ENCODE measurements around the gene TEX10.

The TEX10 gene

DNA sequence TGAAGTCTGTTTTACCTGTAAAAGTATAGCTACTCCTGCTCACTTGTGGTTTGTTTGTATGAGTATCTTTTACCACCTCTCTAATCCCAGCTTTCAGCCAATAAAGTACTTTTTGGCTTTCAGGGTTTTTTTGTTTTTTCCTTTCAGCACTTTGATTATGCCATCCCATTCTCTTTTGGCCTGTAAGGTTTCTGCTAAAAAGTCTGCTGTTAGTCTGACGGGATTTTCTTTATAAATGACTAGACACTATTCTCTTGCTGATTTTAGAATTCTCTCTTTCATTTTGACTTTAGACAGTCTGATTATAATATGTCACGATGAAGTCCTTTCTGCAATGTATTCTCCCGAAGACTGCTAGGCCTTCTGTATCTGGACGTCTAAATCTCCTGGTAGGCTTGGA lies 37.2 kb downstream of the TEX10 start:
- TF ChIP-seq POLR2A (IDR thresholded peaks at IDR 0.05; ENCODE audit: low read depth, low read length) = no peak
- no peak for DNase-seq (ENCODE audit: insufficient read length, low spot score)
- peak; percentile 95 for FAIRE-seq

DNA sequence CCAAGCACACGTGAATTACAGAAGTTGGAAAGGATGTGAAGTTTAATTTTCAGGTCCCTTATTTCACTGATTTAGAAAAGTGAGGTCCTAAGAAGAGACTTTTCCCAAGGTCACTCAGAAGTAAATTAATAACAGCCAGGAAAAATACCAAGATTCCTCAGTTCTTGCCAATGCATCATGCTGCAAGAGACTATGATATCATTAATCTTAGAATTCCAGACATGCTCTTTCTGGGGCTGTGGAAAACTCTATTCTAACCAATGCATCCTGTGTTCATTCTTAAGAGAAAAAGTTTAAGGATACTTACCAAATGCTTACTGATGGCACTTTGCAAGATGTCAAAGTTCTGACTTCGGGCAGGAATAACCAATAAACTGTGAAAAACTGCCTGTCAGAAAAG lies 42.8 kb downstream of the TEX10 start:
- DNase-seq (ENCODE audit: insufficient read length, low spot score) (no peak), FAIRE-seq (peak; percentile 80)
- TF ChIP-seq POLR2A (IDR thresholded peaks at IDR 0.05; ENCODE audit: low read depth, low read length) = no peak

DNA sequence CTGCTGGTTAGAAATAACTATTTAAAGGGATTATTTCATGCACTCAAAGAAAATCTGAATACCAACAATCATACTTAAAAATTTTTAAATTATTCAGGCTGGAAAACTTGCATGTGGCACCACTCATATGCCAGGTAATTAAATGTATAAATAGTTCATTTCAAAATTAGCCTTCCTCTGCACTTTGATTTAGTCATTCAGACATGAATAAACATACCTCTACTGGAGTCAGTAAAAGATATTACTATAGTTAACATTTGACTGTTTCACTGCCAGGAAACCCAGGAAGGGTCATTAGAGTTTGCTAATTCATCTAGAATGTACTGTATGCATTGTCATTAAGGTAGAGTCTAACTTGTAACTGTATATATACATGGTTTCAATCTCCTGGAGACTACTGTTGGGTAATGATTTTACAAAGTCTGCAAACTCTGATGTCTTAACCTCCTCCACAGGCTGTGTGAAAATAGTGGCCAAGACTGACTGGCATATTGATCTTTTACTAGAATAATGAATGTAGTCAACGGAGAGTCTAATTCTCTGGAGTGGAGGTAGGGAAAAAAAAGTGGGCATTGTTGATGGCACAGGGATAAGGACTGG lies 43.7 kb downstream of the TEX10 start:
- FAIRE-seq = no peak
- no peak for DNase-seq (ENCODE audit: insufficient read length, low spot score)
- TF ChIP-seq POLR2A (IDR thresholded peaks at IDR 0.05; ENCODE audit: low read depth, low read length) = no peak

DNA sequence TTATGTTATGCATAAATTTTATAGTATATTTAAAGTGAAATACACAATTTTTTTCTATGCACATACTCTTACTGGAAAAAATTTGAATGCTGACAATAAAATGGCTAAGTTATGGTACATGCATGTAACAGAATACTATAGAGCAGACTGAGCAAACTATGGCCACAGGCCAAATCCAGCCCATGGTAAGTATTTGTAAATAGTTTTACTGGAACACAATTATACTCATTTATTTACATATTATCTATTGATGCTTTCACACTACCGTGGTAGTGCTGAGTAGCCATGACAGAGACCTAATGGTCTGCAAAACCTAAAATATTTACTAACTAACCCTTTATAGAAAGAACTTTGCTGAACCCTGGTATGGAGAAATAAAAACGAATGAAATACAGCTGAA lies 45.7 kb downstream of the TEX10 start:
- TF ChIP-seq POLR2A (IDR thresholded peaks at IDR 0.05; ENCODE audit: low read depth, low read length) = no peak
- FAIRE-seq = peak; percentile 69
- DNase-seq (ENCODE audit: insufficient read length, low spot score) = no peak

DNA sequence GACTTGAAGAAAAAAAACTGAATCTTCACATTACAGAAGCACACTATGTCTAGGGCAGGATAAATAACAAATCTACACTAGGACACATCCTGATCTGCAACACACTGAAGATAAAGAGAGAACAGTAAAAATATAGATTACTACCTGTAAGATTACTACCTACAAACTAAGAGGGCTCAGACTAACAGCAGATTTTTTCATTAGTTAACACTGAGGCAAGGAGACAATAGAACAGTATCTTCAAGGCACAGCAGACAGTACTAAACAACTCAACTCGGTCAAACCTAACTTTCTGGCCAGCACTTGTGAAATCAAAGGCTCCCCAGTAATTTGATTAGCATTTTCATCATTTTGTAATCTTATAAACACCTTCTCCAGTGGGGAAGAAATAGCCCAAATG lies 46.5 kb downstream of the TEX10 start:
- FAIRE-seq (peak; percentile 84), DNase-seq (ENCODE audit: insufficient read length, low spot score) (no peak)
- no peak for TF ChIP-seq POLR2A (IDR thresholded peaks at IDR 0.05; ENCODE audit: low read depth, low read length)

DNA sequence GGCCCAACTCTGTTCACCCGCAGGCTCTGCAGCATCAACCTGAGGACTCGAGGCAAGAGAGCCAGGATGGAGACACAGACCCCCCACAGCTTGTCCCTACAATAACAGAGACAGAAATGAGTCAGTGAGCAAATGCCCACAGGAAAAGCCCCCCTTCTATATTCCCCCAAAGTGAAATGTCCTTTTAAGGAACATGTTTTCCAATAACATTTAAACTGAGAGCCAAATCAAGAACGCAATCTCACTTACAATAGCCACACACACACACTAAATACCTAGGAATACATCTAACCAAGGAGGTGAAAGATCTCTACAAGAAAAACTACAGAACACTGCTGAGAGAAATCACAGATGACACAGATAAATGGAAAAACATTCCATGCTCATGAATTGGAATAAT lies 49.0 kb downstream of the TEX10 start:
- FAIRE-seq (no peak), DNase-seq (ENCODE audit: insufficient read length, low spot score) (no peak)
- TF ChIP-seq POLR2A (IDR thresholded peaks at IDR 0.05; ENCODE audit: low read depth, low read length) = no peak

DNA sequence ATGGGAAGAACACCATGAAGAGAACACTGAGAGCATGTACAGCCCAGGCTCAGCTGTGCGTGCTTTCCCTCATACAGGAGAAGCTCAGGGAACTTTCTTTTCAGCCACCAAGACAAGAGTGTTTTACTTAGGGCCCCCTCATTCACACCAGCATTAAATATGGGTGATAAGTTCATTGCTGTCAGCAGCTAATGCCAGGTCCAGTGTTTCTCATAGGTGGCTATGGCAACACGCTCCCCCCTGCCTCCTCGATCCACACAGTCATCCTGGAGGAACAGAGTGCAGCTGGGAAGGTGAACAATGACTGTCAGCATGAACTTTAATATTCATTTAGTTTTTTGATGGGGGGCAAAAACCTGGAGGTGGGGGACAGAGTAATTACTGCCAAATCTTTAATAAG lies 54.4 kb downstream of the TEX10 start:
- DNase-seq (ENCODE audit: insufficient read length, low spot score) (no peak), FAIRE-seq (no peak)
- no peak for TF ChIP-seq POLR2A (IDR thresholded peaks at IDR 0.05; ENCODE audit: low read depth, low read length)

DNA sequence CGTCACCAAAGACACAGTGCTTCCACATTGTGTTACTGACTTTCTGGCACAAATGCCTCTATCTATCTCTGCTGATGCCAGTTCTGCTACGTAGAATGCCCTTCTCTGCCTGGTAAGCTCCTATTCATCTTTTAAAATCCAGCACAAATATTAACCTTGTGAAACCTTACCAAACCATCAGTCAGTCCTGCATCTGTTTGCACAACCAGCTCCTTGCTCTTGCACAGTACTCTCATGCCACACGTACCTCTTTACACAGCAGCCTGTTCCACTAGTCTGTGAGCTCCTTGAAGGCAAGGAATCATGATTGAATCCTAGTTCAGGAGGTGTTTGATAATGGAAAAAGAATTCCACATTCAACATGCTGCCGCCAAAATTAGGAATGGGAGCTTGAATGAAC lies 56.3 kb downstream of the TEX10 start:
- TF ChIP-seq POLR2A (IDR thresholded peaks at IDR 0.05; ENCODE audit: low read depth, low read length) = no peak
- DNase-seq (ENCODE audit: insufficient read length, low spot score) (no peak), FAIRE-seq (no peak)

DNA sequence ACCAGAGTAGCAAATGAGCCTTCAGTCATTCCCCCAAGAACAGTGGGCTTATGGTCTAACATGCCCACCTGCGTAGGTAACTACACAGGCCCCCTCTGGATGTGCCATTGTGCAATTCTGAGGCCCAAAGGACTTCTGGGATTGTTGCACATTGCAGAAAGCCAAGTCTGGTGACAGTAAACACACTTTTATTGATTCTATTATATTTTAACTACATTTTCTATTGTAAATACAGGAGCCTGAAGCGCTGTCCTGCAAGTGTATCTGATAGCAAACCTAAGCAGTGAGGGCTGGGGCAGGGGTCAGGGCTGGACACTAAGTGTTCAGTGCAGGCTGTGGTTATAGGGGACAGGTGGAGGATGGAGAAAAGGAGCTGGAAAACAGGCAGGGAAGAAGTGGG lies 57.5 kb downstream of the TEX10 start:
- DNase-seq (ENCODE audit: insufficient read length, low spot score) = no peak
- no peak for FAIRE-seq
- TF ChIP-seq POLR2A (IDR thresholded peaks at IDR 0.05; ENCODE audit: low read depth, low read length) = no peak

DNA sequence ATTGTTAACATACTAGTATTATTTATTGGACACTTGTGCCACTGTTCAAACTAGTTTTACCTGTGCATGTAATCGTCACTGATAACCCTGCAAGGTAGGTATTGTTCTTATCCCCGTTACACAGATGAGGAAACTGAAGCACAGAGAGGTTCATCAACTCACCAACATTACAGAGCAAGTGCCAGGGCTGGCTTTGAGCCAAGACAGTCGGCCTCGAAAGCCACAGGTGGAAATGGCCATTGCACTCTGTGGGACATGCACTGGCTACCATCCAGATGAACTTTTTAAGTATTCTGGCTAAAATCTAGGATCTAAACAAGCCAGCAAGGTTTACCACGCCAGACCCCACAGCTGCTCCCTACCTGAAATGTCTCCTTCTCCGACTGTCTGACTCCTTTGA lies 57.9 kb downstream of the TEX10 start:
- FAIRE-seq = no peak
- no peak for TF ChIP-seq POLR2A (IDR thresholded peaks at IDR 0.05; ENCODE audit: low read depth, low read length)
- no peak for DNase-seq (ENCODE audit: insufficient read length, low spot score)

DNA sequence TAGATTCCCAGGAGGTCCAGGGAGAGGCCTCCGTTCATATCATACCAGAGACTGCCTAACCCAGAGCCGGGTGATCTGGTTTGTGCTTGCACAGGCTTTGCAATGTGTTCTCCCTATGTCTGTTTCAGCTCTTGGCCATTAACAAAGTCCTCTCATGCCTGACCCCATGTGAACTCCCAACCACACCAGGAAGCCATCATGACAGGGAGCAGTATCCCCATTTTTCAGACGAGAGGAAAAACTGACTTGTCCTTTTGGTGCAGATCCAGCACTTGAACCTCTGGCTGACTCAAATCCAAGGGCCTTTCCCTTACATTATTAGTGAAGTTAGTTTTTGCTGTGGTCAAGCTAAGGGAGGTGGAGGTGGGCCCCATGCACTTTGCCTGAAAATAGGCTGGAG lies 58.4 kb downstream of the TEX10 start:
- FAIRE-seq (no peak), DNase-seq (ENCODE audit: insufficient read length, low spot score) (no peak)
- TF ChIP-seq POLR2A (IDR thresholded peaks at IDR 0.05; ENCODE audit: low read depth, low read length) = no peak

DNA sequence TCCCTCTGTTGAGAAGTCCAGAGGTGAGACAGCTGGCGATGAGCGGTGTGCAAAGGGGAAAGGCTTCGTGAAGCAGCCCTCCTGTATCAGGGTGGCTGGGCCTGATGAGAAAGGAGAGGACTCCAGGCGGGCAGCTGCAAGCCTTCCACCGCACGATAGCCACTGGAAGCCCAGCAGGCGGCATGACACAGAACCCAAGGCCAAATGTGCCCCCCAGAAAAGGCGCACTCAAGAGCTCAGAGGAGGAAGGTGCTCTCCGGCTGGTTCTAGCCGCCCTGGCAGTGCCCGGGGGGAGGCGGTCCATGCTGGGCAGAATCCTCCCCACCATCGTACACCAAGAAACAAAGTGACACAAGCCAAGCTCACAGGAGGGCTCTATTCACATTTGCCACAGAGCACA lies 60.3 kb downstream of the TEX10 start:
- no peak for FAIRE-seq
- TF ChIP-seq POLR2A (IDR thresholded peaks at IDR 0.05; ENCODE audit: low read depth, low read length) = no peak
- no peak for DNase-seq (ENCODE audit: insufficient read length, low spot score)

DNA sequence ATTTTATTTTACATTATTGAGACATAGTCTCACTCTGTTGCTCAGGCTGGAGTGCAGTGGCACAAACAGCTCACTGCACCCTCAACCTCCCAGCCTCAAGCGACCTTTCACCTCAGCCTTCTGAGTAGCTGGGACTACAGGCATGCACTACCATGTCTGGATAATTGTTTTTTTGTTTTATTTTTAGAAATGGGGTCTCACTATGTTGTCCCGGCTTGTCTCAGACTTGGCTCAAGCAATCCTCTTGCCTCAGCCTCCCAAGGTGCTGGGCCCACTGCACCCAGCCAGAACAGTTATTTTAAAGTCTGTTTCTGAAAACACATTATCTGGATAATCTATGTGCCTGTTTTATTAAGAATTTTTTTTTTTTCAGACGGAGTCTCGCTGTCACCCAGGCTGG lies 62.0 kb downstream of the TEX10 start:
- FAIRE-seq = no peak
- no peak for TF ChIP-seq POLR2A (IDR thresholded peaks at IDR 0.05; ENCODE audit: low read depth, low read length)
- DNase-seq (ENCODE audit: insufficient read length, low spot score) = no peak

DNA sequence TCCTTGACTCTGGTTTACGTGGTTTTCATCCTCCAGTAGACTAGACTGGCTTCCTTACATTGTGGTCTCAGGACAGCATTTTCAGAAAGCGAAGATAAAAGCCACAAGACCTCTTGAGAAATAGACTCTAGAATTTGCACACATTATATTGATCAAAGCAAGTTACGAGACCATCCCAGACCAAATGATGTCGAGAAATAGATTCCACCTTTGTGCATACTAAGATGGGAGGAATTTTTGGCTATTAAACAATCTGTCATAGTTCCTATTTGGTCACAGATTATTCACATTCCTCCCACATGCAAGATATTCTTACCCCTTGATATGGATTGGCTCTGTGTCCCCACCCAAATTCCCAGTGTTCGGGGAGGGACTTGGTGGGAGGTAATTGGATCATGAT lies 65.6 kb downstream of the TEX10 start:
- TF ChIP-seq POLR2A (IDR thresholded peaks at IDR 0.05; ENCODE audit: low read depth, low read length) = no peak
- FAIRE-seq = no peak
- DNase-seq (ENCODE audit: insufficient read length, low spot score) = no peak

DNA sequence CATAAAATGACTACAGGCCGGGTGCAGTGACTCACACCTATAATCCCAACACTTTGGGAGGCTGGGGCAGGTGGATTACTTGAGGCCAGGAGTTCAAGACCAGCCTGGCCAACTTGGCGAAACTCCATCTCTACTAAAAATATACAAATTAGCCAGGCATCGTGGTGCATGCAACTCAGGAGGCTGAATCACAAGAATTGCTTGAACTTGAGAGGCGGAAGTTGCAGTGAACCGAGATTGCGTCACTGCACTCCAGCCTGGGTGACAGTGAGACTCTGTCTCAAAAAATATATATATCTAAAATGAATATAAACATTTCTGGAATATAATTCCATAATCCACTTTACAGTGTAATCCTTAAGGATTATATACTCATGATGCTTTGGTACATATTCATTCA lies 66.5 kb downstream of the TEX10 start:
- DNase-seq (ENCODE audit: insufficient read length, low spot score) = no peak
- no peak for TF ChIP-seq POLR2A (IDR thresholded peaks at IDR 0.05; ENCODE audit: low read depth, low read length)
- FAIRE-seq = no peak

DNA sequence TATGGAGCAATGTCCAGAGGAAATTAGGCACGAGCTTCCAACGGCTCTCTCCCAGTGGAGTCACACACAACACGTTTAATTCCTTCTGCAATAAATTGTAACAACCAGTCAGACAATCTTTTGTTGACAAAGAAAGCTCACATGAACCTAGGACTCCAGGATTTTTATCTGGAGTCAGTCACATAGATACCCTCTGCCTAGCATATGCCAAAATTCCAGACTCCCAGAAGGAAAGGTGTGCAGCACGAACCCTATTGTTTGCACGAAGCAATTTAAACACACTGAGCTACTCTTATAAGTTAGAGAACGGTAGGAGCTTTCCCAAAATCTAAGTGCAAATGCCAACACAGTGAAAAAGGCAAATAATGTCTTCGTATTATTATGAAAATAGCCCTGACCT lies 67.1 kb downstream of the TEX10 start:
- DNase-seq (ENCODE audit: insufficient read length, low spot score) = no peak
- FAIRE-seq = no peak
- TF ChIP-seq POLR2A (IDR thresholded peaks at IDR 0.05; ENCODE audit: low read depth, low read length) = no peak

Measured in H54 (cell line).